GM18511 (cell line): ENCODE data around the gene LIPG.
"Not testable (repeated sequence)": the region's sequence is repeated elsewhere in the genome, so short reads cannot be mapped to it uniquely, and the experiment has no call there.

Experiments
- ATAC-seq: cut with Tn5 transposase; IDR thresholded peaks from one replicate; pipeline ENCODE4 v1.9.1; 2021; ENCODE audit warnings: mild to moderate bottlenecking, moderate library complexity; ENCODE audit not compliant: unreplicated experiment

LIPG gene

GRCh38 chr18:49561289-49562193 lies at the start of gene LIPG:
TSS of gene LIPG (plus strand) at chr18:49562057. CDS start at chr18:49562309, 252 bp downstream.
- ATAC-seq = peak; percentile 66

GRCh38 chr18:49512876-49513275 lies 49.0 kb upstream of the LIPG start:
- not testable (repeated sequence) for ATAC-seq

- no peak for ATAC-seq
These were observed 47.3 kb upstream of the LIPG start for GRCh38 chr18:49514577-49514976.

- not testable (repeated sequence) for ATAC-seq
These were observed 46.9 kb upstream of the LIPG start for GRCh38 chr18:49515003-49515402.

- ATAC-seq = no peak
These were observed 46.3 kb upstream of the LIPG start for GRCh38 chr18:49515516-49515915.

- no peak for ATAC-seq
These were observed 44.4 kb upstream of the LIPG start for GRCh38 chr18:49517483-49517882.

- no peak for ATAC-seq
These were observed 42.5 kb upstream of the LIPG start for GRCh38 chr18:49519101-49519971.

- ATAC-seq = no peak
These were observed 41.2 kb upstream of the LIPG start for GRCh38 chr18:49520661-49521145.

GRCh38 chr18:49521216-49521835 lies 40.5 kb upstream of the LIPG start:
- no peak for ATAC-seq

- not testable (repeated sequence) for ATAC-seq
These were observed 38.2 kb upstream of the LIPG start for GRCh38 chr18:49523580-49524093.

GRCh38 chr18:49524349-49524748 lies 37.5 kb upstream of the LIPG start:
- no peak for ATAC-seq

- ATAC-seq = no peak
These were observed 36.9 kb upstream of the LIPG start for GRCh38 chr18:49524951-49525350.

GRCh38 chr18:49525981-49526380 lies 35.9 kb upstream of the LIPG start:
- ATAC-seq = no peak

- ATAC-seq = no peak
These were observed 34.1 kb upstream of the LIPG start for GRCh38 chr18:49527631-49528327.

- ATAC-seq = no peak
These were observed 32.3 kb upstream of the LIPG start for GRCh38 chr18:49529596-49529995.

GRCh38 chr18:49531678-49532153 lies 30.1 kb upstream of the LIPG start:
- ATAC-seq = no peak

GRCh38 chr18:49534846-49535601 lies 26.8 kb upstream of the LIPG start:
- no peak for ATAC-seq

GRCh38 chr18:49537232-49537896 lies 24.5 kb upstream of the LIPG start:
- no peak for ATAC-seq

GRCh38 chr18:49544362-49544761 lies 17.5 kb upstream of the LIPG start:
- ATAC-seq = no peak
